ENCODE results near the gene KCTD21.

KCTD21 gene

DNA sequence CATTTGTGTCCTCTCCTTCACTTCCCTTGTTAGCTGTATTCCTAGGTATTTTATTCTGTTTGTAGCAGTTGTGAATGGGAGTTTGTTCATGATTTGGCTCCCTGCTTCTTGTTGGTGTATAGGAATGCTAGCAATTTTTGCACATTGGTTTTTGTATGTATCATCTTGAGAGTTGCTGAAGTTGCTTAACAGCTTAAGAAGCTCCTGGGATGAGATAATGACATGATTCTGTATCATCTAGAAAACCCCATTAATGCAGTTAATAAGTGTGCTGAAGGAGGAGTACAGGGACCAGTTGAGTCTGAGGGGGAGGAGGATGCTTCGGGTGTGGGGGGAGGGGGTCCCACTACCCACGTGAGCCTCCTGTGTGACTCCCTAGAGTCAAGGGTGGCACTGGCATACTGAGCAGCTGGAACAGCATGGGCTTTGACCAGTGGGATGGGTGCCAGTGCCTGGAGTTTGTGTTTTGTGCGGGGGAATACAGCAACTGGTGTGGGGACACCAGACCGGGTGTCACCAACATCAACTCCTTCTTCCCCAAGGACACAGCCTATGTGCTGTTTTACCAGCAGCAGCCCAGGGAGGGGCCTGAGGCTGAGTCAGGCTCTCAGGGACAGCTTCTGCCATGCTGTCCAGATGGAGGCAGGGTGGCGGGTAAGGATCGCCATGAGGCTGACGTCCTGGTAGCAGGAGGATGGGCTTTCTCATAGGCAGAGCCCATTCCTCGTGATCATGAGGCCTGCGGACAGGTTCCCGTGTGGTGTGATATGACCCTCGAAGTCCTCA lies 24.4 kb upstream of the KCTD21 start:
- no peaks in the 10 kb centered on the region; the same call in 1 of the 2 replicates for H3K36me3 ChIP-seq (ENCODE audit: insufficient read depth, low read length)
- H3K9ac ChIP-seq (ENCODE audit: low read depth, low read length), result no peak overlapping the region
- no peaks in the 10 kb centered on the region for H3K4me1 ChIP-seq (ENCODE audit: insufficient read depth, low read length)

DNA sequence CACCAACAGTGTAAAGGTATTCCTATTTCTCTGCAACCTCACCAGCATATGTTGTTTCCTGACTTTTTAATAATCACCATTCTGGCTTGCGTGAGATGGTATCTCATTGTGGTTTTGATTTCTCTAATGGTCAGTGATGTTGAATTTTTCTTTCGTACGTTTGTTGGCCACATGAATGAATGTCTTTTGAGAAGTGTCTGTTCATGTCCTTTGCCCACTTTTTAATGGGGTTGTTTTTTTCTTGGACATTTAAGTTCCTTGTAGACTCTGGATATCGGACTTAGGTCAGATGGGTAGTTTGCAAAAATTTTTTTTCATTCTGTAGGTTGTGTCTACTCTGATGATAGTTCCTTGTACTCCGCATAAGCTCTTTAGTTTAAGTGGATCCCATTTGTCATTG lies 23.1 kb upstream of the KCTD21 start:
- no peaks in the 10 kb centered on the region for H3K4me1 ChIP-seq (ENCODE audit: insufficient read depth, low read length)
- peaks cover 3% of the 10 kb centered on the region; the same call in 1 of the 2 replicates for H3K36me3 ChIP-seq (ENCODE audit: insufficient read depth, low read length)
- no peak overlapping the region for H3K9ac ChIP-seq (ENCODE audit: low read depth, low read length)
- no peaks in the 10 kb centered on the region for H3K9me3 ChIP-seq (ENCODE audit: control insufficient read depth, insufficient read depth, low read length)

More for the DNA sequence above, 24.4 kb upstream of the KCTD21 start:
- H3K9me3 ChIP-seq (ENCODE audit: control insufficient read depth, insufficient read depth, low read length), result no peaks in the 10 kb centered on the region

DNA sequence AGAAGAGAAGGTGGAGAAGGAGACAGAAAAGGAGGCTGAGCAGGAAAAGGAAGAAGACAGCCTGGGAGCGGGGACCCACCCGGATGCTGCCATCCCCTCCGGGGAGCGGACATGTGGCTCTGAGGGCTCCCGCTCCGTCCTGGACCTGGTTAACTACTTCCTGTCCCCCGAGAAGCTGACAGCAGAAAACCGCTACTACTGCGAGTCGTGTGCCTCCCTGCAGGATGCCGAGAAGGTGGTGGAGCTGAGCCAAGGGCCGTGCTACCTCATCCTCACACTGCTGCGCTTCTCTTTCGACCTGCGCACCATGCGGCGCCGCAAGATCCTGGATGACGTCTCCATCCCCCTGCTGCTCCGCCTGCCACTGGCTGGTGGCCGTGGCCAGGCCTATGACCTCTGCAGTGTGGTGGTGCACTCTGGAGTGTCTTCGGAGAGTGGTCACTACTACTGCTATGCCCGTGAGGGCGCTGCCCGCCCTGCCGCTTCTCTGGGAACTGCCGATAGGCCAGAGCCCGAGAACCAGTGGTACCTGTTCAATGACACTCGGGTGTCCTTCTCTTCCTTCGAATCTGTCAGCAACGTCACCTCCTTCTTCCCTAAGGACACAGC lies 21.7 kb upstream of the KCTD21 start:
- Histone ChIP-seq H3K36me3 (ENCODE audit: insufficient read depth, low read length) (peaks cover 3% of the 10 kb centered on the region; the same call in 1 of the 2 replicates), H3K4me1 (ENCODE audit: insufficient read depth, low read length) (no peaks in the 10 kb centered on the region)

DNA sequence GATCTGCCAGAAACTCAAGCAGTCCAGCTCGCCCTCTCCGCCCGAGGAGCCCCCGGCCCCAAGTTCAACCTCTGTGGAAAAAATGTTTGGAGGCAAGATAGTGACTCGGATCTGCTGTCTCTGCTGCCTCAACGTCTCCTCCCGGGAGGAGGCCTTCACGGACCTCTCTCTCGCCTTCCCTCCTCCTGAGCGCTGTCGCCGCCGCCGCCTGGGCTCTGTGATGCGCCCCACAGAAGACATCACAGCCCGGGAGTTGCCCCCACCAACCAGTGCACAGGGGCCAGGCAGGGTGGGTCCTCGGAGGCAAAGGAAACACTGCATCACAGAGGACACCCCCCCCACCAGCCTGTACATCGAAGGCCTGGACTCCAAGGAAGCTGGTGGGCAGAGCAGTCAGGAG lies 21.1 kb upstream of the KCTD21 start:
- H3K4me1 ChIP-seq (ENCODE audit: insufficient read depth, low read length), result no peaks in the 10 kb centered on the region
- H3K9ac ChIP-seq (ENCODE audit: low read depth, low read length), result no peak overlapping the region
- no peaks in the 10 kb centered on the region for H3K9me3 ChIP-seq (ENCODE audit: control insufficient read depth, insufficient read depth, low read length)
- peaks cover 3% of the 10 kb centered on the region; the same call in 1 of the 2 replicates for H3K36me3 ChIP-seq (ENCODE audit: insufficient read depth, low read length)

More for the DNA sequence above, 21.7 kb upstream of the KCTD21 start:
- H3K9ac ChIP-seq (ENCODE audit: low read depth, low read length), result no peak overlapping the region
- no peaks in the 10 kb centered on the region for H3K9me3 ChIP-seq (ENCODE audit: control insufficient read depth, insufficient read depth, low read length)

DNA sequence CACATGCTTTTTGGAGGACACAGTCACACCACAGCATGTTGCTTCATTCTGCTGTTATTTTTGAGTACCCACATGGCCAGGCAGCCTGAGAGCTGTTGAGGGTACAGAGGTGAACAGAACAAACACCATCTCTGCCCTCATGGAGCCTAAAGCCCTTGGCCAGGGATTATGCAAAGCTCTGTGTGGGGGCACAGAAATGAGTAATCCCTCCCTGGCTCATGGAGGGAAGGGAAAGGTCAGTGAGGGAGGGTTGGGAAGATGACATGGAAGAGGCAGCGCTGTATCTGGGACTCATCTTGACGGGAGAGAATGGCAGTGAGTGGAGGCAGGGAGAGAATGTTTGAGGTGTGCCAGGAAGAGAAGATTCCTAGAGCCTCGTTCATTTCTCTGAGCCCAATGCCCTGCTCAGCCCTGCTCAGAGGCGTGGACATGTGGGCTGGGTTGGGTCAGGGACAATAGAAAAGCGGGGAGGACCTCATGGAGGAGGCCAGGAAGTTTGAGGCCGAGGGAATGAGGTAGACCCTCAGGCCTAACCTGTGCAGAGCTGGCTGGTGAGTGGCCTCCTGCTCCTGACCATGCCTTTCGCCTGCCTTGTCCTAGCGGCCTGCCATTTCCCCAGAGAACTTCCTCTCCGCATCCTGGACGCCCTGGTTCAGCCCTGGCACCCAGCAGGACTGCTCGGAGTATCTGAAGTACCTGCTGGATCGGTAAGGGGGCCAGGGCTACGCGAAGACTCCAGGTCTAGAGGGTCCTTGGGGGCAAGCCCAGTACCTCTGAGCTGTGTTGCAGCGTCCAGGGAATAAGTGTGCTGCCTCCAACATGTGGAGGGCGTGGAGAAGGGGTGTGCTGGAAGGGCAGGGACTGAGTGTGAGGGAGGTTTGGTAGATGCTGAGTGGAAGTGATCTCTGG lies 20.1 kb upstream of the KCTD21 start:
- peaks cover 3% of the 10 kb centered on the region; the same call in 1 of the 2 replicates for H3K36me3 ChIP-seq (ENCODE audit: insufficient read depth, low read length)
- no peaks in the 10 kb centered on the region for H3K4me1 ChIP-seq (ENCODE audit: insufficient read depth, low read length)
- H3K9me3 ChIP-seq (ENCODE audit: control insufficient read depth, insufficient read depth, low read length), result no peaks in the 10 kb centered on the region
- H3K9ac ChIP-seq (ENCODE audit: low read depth, low read length), result no peak overlapping the region

DNA sequence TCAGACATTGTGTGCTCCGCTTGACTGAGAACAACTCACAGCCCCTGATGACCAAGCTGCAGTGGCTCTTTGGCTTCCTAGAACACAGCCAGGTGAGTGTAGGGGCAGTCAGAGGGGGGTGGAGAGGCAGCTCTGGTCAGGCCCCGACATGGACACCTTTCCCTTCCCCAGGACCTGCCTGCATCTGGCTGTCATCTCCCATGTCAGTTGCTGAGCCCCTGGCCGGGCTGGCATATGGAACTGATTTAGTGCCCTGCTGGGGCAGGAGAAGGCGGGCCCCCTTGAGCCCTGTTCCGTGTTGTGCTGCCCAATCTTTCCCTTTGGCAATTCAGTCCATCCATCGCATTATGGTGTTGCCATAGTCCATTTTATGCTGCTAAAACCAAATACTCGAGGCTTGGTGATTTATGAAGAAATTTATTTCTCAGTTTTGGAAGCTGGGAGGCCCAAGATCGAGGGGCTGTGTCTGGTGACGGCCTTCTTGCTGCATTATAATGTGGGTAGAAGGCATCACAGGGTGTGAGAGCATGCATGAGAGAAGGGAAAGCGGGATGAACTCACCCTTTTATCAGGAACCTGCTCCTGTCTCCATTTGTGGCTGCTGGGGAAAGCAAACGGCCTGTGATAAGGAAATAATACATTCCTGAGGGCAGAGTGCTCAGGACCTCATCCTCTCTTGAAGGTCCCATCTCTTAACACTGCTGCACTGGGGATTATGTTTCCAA lies 19.3 kb upstream of the KCTD21 start:
- peaks cover 3% of the 10 kb centered on the region; the same call in 1 of the 2 replicates for H3K36me3 ChIP-seq (ENCODE audit: insufficient read depth, low read length)
- H3K4me1 ChIP-seq (ENCODE audit: insufficient read depth, low read length), result no peaks in the 10 kb centered on the region
- no peak overlapping the region for H3K9ac ChIP-seq (ENCODE audit: low read depth, low read length)
- no peaks in the 10 kb centered on the region for H3K9me3 ChIP-seq (ENCODE audit: control insufficient read depth, insufficient read depth, low read length)

DNA sequence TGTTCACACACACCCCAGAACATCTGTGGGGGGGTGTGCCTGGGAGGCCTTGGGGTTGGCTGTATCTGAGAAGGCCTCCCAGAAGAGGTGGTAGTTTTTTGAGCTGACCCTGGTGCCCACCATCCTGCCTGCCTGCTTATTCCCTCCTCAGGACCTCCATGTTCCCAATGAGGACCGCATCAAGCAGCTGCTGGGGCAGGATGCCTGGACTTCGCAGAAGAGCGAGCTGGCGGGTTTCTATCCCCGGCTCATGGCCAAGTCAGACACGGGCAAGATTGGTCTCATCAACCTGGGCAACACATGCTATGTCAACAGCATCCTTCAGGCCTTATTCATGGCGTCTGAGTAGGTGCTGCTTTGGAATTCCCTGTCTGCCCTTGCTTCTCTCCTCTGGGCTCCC lies 17.3 kb upstream of the KCTD21 start:
- Histone ChIP-seq H3K9ac (ENCODE audit: low read depth, low read length) (no peak overlapping the region), H3K36me3 (ENCODE audit: insufficient read depth, low read length) (peaks cover 3% of the 10 kb centered on the region; the same call in 1 of the 2 replicates), H3K4me1 (ENCODE audit: insufficient read depth, low read length) (no peaks in the 10 kb centered on the region), H3K9me3 (ENCODE audit: control insufficient read depth, insufficient read depth, low read length) (no peaks in the 10 kb centered on the region)

DNA sequence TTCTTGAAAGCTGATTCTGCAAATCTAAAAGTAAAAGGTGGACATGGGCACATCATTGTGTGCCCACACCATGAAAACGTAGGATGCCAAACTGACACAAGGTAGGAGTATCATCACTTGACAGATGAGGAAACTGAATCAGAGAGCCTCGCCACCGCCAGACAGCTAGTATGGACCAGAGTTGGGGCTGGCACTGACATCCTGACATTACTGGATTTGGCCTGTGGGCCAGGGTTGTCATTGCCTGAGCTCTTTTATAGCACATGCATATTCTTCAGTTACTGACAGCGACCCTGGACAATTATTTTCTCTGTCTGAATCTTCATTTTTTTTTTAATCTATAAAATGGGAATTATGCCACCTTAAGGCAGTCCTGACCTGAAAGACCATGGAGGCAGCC lies 16.8 kb upstream of the KCTD21 start:
- H3K4me1 ChIP-seq (ENCODE audit: insufficient read depth, low read length), result no peaks in the 10 kb centered on the region

DNA sequence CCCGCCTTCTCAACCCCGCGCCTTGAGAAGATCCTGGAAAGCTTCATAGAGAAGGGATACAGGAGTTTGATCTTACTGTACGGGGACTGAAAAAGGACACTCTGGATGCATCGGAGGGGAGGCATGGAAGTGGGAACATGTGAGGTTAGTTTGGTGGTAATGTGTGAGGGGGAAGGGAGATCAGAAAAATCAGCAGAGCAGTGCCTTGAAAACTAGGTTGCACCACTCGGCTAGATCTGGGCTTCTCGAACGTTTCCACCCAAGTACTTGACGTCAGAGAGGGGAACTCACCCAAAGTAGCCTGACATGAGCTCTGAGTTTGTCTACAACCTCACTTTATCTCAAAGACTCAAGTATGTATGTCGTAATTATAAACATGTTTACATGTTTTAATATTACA lies 14.8 kb upstream of the KCTD21 start:
- Histone ChIP-seq H3K9ac (ENCODE audit: low read depth, low read length) (no peak overlapping the region), H3K4me1 (ENCODE audit: insufficient read depth, low read length) (no peaks in the 10 kb centered on the region), H3K36me3 (ENCODE audit: insufficient read depth, low read length) (peaks cover 3% of the 10 kb centered on the region; the same call in 1 of the 2 replicates), H3K9me3 (ENCODE audit: control insufficient read depth, insufficient read depth, low read length) (no peaks in the 10 kb centered on the region)

More for the DNA sequence above, 16.8 kb upstream of the KCTD21 start:
- H3K36me3 ChIP-seq (ENCODE audit: insufficient read depth, low read length), result peaks cover 3% of the 10 kb centered on the region; the same call in 1 of the 2 replicates
- no peaks in the 10 kb centered on the region for H3K9me3 ChIP-seq (ENCODE audit: control insufficient read depth, insufficient read depth, low read length)
- no peak overlapping the region for H3K9ac ChIP-seq (ENCODE audit: low read depth, low read length)

DNA sequence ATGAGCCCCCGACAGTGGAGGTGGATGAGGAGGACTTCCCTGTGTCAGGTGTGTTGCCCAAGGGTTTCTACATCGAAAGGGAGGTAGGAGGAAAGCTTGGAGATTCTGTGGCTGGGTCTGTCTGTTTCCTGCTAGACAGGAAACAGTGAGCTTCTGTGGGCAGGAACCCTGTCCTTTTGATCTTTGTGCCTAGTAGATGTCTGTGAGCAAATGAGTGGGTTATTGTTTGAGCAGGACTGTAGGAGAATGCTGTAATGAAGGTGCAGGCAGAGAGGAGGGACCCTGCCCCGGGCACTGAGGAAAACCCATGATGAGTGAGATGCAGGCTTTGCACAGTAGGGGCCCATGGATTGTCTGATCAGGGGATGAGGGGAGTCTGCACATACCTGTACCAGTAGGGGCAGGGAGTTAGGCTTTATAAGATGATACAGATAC lies 14.3 kb upstream of the KCTD21 start:
- no peak overlapping the region for H3K9ac ChIP-seq (ENCODE audit: low read depth, low read length)

DNA sequence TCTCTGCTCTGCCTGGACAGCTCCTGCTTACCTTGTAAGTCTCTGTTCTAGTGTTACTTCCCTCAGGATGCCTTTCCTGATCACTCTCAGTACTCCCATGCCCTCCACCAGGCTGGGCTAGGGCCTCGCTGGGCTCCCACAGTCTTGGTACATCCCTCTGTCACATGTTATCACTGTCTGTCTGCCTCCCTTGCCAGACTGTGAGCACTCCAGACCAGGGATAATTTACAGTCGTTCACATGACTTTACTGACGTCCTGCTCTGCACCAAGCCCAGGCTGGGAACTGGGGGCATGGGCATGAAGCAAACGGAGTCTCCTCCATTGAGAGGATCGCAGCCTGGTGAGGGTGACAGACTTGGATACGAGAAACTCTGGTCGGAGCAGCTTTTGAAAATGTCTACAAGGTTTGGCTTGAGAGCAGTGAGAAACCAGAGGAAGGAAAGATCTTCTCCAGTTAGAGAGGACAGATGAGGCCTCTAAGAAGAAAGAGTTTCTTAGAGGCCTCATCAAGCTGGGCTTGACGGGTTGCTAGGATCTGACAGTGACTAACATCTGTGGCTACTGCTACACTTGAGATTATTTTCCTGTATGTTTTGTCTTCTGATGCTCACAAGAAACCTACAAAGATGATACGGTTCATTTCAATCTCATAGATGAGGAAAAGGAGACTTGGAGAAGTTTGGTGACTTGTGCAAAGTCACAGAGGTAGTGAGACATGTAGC lies 12.8 kb upstream of the KCTD21 start:
- Histone ChIP-seq H3K9me3 (ENCODE audit: control insufficient read depth, insufficient read depth, low read length) (no peaks in the 10 kb centered on the region), H3K36me3 (ENCODE audit: insufficient read depth, low read length) (no peaks in the 10 kb centered on the region), H3K9ac (ENCODE audit: low read depth, low read length) (no peak overlapping the region), H3K4me1 (ENCODE audit: insufficient read depth, low read length) (no peaks in the 10 kb centered on the region)

More for the DNA sequence above, 14.3 kb upstream of the KCTD21 start:
- no peaks in the 10 kb centered on the region for H3K4me1 ChIP-seq (ENCODE audit: insufficient read depth, low read length)
- peaks cover 3% of the 10 kb centered on the region; the same call in 1 of the 2 replicates for H3K36me3 ChIP-seq (ENCODE audit: insufficient read depth, low read length)
- no peaks in the 10 kb centered on the region for H3K9me3 ChIP-seq (ENCODE audit: control insufficient read depth, insufficient read depth, low read length)

DNA sequence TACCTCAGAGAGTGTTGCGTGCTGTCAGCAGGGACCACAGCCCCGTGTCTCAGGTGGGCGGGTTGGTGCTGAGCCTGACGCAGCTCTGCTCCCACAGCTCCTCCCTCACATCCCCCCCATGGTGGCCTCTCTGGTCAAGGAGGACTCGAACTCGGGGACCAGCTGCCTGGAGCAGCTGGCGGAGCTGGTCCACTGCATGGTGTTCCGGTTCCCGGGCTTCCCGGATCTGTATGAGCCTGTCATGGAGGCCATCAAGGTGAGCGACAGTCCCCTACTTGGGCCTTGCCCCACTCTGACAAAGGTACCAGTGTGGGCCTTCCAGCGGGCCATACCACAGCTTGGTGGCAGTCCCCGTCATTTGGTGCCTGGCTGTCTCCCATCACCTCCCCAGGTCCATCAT lies 12.1 kb upstream of the KCTD21 start:
- no peak overlapping the region for H3K9ac ChIP-seq (ENCODE audit: low read depth, low read length)
- H3K9me3 ChIP-seq (ENCODE audit: control insufficient read depth, insufficient read depth, low read length), result no peaks in the 10 kb centered on the region
- H3K36me3 ChIP-seq (ENCODE audit: insufficient read depth, low read length), result no peaks in the 10 kb centered on the region
- no peaks in the 10 kb centered on the region for H3K4me1 ChIP-seq (ENCODE audit: insufficient read depth, low read length)

DNA sequence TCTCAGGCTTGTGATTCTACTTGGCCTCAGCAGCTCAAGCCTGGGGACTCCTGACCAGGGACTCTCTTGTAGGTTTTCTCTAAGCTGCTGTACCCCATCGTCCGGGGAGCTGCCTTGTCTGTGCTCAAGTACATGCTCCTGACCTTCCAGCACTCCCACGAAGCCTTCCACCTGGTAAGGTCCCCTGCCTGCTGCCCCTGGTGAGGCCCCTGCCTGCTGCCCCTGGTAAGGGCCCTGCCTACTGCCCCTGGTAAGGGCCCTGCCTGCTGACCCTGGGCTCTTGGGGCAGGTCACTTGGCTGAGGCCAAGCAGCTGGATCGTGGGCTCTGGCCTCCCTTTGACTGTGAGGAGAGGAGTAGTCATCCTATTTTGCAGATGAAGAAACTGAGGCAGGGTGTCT lies 11.6 kb upstream of the KCTD21 start:
- H3K9me3 ChIP-seq (ENCODE audit: control insufficient read depth, insufficient read depth, low read length), result no peaks in the 10 kb centered on the region
- no peak overlapping the region for H3K9ac ChIP-seq (ENCODE audit: low read depth, low read length)
- no peaks in the 10 kb centered on the region for H3K36me3 ChIP-seq (ENCODE audit: insufficient read depth, low read length)
- H3K4me1 ChIP-seq (ENCODE audit: insufficient read depth, low read length), result no peaks in the 10 kb centered on the region

Data from ES-I3 (cell line).